Sigmoid colon (tissue), 4 donors: ENCODE data around the gene VEPH1.

ENCODE experiments used
- CTCF ChIP-seq, 4 experiments: fragments of 450-650 bp in 3 of 4; fragments of 200-600 bp in 1 of 4; IDR thresholded peaks; one replicate each; pipeline ENCODE4 v1.5.1; 2016 to 2019; ENCODE audit warnings: antibody characterized with exemption in 4 of 4, mild to moderate bottlenecking in 3 of 4, moderate library complexity in 2 of 4
- EP300 ChIP-seq, 4 donors: sonication (generic); formaldehyde crosslinking; IDR thresholded peaks; one replicate each; pipeline ENCODE4 v1.6.1; 2017; ENCODE audit warnings: antibody characterized with exemption in 4 of 4

- TF ChIP-seq CTCF (IDR thresholded peaks at IDR 0.05) (no peak), EP300 (IDR thresholded peaks at IDR 0.05) (no peak)
These were observed 95.4 kb downstream of the VEPH1 start for GRCh38 chr3:157407769-157408168.
